ENCODE results near the gene GTF2IRD1.
"Not testable (repeated sequence)": the region's sequence is repeated elsewhere in the genome, so short reads cannot be mapped to it uniquely, and the experiment has no call there.

Gene GTF2IRD1

DNA sequence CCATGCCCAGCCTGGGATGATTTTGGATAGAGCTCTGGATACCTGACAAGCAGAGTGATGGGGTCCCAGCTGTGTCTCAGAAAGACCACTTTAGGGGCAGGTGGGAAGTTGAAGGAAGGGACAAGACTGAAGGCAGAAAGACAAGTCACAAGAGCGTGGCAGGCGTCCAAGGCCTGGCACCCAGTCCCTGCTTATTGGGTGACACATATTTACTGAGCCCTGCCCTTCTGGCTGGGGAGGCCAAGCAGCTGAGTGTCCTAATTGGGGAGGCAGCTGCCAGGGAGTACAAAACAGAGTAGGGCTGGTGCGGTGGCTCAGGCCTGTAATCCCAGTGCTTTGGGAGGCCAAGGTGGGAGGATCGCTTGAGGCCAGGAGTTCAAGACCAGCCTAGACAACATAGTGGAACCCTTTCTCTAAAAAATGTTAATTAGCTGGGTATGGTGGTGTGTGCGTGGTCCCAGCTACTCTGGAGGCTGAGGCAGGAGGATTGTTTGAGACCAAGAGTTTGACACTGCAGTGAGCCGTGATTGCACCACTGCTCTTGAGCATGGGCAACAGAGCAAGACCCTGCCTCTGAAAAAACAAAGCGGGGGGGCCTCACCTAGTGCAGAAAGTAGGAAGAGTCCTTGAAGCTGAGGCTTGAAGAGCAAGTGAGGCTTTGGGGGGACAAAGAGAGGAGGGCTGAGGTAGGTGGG lies 150.8 kb downstream of the GTF2IRD1 start:
- peak; percentile 44 for DNase-seq (ENCODE audit: low spot score)

DNA sequence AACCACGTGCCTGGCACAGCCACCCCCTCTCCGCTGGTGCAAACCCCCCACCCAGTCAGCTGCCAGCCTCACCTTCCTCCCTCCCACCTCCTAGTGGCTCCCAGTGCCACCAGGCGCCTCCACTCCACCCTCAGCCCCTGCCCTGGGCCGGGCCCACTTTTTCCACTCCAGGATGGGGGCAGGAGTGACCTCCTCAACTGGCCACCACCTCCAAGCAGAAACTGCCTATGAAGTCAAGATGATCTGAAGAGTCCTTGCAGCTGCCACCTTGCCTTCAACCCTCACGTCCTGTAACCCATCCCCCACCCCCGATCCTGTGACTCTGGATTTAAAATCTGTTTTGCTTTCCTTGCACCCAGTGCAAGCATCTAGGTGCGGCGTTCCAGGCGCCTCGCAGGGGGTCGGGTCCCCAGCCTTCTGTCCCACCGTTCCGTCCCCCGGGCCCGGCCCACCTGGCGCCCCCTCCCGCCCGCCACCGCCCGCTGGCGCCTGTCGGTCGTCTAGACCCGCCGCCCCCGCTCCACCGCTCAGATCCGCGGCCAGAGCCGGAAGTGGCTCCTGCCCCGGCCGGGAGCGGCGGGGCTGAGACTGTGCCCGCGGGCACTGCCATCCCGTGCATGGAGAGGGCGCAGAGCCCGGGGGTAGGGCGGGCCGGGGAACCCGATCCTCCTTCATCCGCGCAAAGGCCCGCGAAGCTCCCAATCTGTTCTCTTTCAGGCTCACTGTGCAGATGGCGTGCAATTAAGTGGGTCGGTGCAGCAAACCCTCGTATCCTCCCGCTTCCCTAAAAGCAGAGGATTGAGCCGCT lies 152.6 kb downstream of the GTF2IRD1 start:
- DNase-seq (ENCODE audit: low spot score) = peak; percentile 79

DNA sequence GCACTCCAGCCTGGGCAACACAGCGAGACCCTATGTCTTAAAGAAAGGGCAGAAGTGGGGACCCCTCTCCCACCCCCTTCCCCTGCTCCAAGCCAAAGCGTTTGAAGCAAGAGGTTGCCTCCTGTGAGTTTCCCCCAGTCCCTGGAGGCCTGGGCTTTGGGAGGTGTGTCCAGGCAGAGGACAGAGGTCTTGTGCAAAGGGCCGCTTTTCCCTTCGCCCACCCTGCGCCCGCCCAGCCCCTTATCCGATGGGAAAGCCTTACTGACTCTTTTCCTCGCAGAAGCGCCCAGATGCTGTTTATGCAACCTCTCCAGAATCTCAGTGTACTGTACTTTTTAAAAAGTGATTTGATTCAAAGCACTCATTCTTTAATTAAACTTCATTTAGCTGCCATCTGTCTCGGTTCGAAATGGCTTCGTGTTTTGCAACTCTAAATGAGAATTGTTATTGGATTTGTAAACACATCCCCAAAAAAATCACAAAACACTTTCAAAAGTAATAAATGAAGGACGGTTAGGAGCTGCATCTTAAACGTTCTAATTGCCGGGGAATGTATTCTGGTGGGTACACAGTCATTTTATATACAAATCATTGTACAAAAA lies 153.3 kb downstream of the GTF2IRD1 start:
- DNase-seq (ENCODE audit: low spot score) = peak; percentile 25

DNA sequence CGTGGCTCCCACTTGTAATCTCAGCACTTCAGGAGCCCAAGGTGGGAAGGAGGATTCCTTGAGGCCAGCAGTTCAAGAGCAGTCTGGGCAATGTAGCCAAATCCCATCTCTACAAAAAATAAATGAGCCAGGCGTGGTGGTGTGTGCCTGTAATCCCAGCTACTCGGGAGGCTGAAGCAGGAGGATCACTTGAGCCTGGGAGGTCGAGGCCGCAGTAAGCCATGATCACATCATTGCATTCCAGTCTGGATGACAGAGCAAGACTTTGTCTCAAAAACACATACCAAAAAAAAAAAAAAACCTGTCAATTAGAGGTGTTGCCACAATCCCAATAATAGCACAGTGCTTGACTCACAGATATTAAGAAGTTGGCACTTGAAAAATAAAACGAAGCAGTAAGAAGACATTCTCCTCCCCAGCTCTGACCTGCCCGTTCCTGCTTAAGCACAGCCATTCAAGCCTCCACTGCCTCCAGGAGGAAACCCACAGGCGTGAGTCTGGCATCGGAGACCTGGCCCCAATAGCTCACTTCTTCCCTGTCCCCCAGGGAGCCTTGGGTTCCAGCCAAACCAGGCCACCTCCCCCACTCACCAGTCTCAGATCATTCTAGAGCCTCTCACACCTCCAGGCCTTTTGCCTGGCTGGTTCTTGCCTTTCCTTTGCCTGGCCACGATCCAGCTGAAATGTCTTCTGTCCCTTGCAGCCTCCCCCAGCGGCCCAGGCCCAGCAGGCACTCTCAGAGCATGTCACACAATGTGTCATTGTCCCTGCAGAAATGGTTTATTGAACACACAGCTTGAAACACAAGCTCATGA lies 158.5 kb downstream of the GTF2IRD1 start:
- DNase-seq (ENCODE audit: low spot score) = peak; percentile 12

DNA sequence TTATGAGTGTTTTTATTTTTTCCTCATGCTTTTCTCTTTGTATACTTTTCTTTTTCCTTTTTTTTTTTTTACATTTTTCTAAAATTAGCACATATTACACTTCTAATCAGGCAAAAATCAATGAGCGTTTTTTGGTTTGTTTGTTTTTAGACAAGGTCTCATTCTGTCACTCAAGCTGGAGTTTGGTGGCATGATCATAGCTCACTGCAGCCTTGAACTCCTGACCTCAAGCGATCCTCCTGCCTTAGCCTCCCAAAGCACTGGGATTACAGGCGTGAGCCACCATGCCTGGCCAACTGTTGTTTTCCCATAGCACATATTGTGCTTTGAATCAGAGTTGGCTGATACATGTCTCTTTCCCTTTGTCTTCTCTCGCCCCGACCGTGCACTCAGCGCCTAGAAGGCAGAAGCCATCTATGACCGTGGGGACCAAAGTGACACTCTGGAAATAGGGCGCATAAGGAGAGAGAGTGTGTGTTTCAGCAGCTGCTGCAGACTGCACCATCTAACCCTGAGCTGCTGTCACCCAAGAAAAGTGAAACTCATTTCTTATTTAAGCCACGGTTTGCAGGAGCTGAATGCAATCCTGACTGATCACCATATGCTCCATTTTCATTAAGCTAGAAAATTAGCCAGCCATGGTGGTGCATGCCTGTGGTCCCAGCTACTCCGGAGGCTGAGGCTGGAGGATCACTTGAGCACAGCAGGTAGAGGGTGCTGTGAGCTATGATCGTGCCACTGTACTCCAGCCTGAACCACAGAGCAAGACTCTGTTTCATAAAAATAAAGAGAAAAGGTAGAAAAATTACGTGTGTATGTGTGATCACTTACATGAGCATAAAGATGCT lies 162.5 kb downstream of the GTF2IRD1 start:
- no peak for DNase-seq (ENCODE audit: low spot score)

DNA sequence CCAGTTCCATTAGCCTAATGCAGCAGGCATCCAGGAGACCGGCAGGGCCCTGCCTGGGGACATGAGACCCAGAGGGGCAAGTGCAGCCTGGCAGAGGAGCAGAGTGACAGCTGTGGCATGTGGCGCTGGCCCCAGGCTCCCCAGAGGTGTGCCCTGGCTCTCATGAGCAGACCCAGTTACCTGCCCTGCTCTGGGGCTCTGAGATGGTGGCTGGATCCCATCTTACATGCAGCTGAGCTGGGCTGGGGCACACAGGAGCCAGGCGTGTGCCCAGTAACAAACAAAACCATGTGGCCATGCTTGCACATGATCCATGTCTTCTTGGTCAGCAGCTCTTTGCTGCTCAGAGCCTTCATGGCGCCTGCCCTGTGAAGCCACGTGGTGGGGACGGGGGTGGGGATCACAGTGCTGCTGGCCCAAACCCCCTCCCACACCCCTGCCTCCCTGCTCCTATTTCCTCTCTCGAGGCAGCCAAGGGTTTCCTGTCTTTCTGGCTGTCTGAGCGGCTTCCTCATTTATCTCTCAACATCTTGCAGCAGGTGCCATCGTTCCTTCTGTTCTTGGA lies 163.6 kb downstream of the GTF2IRD1 start:
- DNase-seq (ENCODE audit: low spot score) = peak; percentile 9

DNA sequence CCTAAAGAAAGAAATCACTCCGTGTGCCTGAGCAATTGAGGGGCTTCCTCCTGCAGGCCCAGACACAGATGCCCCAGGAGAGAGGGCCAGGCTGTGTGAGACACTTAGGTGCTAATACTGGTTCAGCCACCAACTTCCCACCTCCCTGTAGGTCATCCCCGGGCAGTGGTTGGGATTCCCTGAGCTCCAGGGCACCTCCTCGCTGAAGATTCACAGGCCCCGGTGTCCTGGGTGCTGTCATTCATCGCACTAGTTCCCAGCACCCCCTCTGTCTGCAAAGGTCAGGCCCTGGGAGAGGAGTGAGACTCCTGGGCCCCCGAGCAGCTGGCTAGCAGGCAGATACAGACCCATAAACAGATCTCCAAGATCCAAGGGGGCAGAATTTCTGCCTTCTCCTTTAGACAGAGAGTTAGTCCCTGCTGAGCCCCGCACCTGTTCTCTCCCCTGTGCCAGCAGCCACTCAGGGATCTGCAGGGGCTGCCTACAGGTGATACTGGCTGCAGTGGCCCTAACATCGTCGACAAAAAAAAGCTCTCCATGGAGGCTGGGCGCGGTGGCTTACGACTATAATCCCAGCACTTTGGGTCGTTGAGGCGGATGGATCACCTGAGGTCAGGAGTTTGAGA lies 165.6 kb downstream of the GTF2IRD1 start:
- peak; percentile 2 for DNase-seq (ENCODE audit: low spot score)

DNA sequence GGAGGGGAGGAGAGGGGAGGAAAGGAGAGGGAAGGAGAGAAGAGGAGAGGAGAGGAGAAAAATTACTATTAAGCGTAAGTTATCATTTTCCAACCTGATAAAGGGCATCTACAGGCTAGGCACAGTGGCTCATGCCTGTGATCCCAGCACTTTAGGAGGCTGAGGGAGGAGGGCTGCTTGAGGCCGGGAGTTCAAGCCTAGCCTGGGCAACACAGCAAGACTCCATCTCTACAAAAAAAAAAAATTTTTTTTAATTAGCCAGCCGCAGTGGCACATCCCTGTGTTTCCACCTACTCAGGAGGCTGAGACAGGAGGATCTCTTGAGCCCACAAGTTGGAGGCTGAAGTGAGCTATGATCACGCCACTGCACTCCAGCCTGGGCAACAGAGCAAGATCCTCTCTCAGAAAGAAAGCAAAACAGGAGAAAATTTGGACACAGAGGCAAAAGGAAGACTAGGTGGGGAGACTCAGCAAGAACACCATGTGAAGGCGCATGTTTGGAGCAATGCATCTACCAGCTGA lies 168.6 kb downstream of the GTF2IRD1 start:
- no peak for DNase-seq (ENCODE audit: low spot score)

DNA sequence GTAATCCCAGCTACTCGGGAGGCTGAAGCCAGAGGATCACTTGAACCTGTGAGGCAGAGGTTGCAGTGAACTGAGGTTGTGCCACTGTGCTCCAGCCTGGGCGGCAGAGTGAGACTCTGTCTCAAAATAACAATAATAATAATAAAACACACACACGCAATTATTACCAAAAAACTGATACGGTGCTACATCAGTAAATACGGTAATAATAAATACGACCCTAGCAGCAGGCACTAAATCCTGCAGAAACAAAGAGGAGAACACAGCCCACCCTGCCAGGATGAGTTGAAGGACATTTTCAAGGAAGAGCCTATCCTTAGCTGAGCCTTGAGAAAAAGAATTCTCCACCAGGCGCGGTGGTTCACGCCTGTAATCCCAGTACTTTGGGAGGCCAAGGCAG lies 169.4 kb downstream of the GTF2IRD1 start:
- no peak for DNase-seq (ENCODE audit: low spot score)

DNA sequence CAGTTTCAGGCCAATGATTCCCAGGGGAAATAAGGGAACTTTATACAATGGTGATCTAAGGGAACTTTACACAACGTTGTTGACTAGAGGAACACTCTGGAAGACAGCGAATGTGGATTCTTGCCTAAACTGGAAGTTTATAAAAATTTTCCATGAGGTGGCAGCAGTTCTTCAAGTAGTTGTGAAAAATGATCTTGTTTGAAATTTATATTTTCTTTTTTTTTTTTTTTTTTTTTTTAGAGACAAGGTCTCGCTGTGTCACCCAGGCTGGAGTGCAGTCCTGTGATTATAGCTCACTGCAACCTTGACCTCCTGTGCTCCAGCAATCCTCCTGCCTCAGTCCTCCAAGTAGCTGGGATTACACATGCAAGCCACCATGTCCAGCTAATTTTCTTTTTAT lies 171.7 kb downstream of the GTF2IRD1 start:
- DNase-seq (ENCODE audit: low spot score) = peak; percentile 68

DNA sequence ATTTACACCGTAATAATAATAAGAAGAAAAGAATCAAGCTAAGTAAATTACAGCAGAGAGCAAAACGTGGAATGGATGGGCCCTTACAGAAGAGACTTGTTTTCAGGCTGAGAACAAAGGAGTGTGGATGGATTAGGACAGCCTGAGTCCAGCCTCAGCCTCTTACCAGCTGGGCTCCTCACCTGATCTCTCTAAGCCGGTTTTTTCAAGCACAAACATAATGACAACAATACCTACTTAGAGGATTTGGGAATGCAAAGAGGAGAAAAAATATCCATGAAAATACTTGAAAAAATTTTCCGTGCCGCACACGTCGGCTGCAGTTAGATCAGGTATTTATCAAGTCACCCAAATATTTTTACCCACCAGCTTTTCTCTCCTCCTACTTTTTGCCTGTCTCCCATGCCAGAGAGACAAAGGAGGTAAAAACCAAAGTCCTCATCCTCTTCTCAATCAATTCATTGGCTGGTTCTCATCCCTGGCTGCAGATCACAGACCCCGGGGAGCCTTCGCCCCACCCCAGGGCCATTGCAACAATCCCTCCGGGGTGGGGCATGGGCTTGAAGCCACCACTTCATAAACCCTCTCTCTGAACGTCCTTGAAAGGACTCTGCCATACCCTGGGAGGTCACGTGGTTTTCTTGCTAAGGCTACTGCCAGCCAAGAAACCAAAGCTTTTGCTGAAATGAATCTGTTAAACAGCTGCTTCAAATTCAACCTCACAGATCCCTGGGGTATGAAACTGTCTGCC lies 174.1 kb downstream of the GTF2IRD1 start:
- DNase-seq (ENCODE audit: low spot score) = peak; percentile 76

DNA sequence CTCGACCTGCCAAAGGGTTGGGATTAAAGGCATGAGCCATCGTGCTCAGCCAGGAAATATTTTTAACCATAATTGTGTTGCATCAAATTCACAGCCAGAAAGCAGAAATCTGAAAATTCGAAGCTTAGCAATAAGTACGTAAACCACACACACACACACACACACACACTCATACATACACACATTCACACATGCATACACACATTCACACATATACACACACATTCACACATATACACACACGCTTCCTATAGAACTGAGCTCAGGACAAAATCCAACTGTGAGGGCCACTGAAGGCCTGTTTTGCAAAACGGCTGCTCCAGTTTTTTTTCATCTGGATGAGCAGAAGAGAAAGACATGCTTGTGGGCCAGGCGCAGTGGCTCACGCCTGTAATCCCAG lies 178.8 kb downstream of the GTF2IRD1 start:
- DNase-seq (ENCODE audit: low spot score) = no peak

DNA sequence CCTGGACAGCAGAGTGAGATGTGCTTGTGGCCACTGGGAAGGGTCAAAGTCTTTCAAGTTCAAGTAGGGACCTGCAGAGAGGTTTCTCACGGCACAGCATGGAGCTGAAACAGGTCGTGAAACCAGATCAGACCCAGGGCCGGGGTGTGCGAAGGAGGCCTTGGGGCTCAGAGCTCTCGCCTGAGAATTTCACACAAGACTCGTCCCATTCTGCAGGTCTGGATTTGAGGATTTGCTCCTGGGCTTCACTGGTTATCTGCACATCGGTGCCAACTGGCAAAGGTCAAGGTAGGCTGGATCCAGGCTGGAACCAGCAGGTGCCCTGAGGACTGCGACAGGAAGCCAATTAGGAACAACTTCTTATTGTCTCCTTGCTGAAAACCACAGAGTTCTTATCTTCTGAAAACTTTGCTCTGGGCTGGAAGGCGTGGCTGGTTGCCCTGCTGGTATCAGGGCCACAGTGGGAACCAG lies 179.8 kb downstream of the GTF2IRD1 start:
- DNase-seq (ENCODE audit: low spot score) = no peak

DNA sequence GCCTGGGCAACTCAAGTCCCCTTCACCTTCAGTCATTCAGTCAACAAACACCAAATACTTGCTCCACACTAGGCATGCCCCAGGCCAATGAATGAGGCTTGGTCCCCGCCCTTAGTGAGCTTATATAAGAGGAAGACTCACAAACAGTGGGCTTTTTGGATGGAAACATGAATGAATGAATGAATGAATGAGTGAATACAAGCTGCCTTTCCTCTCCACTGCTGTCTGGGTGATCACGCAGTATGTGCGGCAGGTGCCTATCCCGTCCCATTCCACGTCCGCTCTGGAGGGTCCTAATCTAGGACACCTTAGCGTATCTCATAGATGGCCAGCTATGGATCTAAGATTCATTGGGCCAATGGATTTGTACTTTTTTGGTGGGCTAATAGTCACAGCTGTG lies 184.0 kb downstream of the GTF2IRD1 start:
- no peak for DNase-seq (ENCODE audit: low spot score)

DNA sequence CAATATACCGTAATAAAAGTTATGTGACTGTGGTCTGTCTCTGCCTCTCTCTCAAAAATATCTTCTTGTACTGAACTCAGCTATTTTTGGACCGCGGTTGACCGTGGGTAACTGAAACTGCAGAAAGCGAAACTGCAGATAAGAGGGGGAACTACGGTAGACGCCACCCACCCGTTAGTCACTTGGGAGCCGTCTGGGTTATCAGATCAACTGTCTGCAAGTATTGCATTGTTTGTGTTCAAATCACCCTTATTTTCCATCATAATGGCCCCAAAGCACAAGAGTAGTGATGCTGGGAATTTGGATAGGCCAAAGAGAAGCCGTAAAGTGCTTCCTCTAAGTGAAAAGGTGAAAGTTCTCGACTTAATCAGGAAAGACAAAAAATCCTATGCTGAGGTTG lies 196.3 kb downstream of the GTF2IRD1 start:
- not testable (repeated sequence) for DNase-seq (ENCODE audit: low spot score)

DNA sequence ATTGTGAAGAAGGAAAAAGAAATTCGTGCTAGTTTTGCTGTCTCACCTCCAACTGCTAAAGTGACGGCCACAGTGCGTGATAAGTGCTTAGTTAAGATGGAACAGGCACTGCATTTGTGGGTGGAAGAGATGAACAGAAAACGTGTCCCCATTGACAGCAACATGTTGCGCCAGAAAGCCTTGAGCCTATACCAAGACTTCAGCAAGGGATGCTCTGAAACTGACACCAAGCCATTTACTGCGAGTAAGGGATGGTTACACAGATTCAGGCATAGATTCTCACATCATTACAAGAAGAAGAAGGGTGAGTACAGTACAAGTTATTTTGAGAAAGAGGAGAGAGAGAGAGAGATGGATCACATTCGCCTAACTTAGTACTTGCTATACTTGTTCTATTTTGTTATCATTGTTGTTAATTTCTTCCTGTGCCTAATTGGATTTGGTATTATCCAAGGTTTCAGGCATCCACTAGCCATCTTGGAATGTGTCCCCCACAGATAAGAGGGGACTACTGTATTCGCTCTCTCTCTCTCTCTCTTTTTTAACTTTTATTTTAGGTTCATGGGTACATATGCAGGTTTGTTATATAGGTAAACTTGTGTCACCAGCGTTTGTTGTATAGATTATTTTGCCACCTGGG lies 196.9 kb downstream of the GTF2IRD1 start:
- not testable (repeated sequence) for DNase-seq (ENCODE audit: low spot score)

DNA sequence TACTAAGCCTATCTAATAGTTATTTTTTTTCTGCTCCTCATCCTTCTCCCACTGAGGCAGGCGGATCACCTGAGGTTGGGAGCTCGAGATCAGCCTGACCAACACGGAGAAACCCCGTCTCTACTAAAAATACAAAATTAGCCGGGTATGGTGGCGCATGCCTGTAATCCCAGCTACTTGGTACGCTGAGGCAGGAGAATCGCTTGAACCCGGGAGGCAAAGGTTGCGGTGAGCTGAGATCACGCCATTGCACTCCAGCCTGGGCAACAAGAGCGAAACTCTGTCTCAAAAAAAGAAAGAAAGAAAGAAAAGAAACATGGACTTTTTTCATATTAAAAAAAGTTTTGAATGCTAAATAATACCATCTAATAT lies 197.4 kb downstream of the GTF2IRD1 start:
- not testable (repeated sequence) for DNase-seq (ENCODE audit: low spot score)
